ENCODE data around the gene KCNIP1.

KCNIP1 gene

DNA sequence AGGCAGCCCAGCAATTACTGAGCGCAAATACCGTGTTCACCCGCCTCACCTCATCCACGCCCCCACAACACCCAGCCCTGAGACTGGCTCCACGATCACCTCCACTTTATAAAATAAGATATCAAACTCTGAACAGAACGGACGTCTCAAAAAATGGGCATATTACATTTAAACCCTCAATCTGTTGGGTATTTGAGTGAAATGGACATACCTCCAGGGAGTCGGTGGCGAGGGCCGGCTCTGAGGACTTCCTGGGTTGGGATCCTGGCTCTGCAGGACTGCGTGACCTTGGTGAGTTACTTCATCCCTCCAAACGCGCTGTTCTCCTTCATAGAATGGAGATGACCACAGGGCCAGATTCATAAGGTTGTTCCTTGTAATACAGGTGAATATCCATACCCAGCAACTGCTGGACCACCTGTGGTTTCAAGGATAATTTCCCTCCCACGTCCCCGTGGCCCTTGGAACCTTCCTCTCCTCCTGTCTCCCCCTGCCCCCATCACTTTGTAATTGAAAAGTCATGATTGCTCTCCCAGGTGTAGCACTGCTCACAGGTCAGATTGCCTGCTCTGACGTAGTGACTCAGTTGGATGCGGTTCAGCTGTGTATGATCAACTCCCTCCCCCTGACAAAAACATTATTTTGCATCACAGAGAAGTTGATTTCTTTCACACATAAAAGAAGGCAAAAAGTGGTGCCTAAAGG is 135.6 kb downstream of the KCNIP1 start:
- DNase-seq (ENCODE audit: low read depth): no peak
- TF ChIP-seq, protein P1, sequence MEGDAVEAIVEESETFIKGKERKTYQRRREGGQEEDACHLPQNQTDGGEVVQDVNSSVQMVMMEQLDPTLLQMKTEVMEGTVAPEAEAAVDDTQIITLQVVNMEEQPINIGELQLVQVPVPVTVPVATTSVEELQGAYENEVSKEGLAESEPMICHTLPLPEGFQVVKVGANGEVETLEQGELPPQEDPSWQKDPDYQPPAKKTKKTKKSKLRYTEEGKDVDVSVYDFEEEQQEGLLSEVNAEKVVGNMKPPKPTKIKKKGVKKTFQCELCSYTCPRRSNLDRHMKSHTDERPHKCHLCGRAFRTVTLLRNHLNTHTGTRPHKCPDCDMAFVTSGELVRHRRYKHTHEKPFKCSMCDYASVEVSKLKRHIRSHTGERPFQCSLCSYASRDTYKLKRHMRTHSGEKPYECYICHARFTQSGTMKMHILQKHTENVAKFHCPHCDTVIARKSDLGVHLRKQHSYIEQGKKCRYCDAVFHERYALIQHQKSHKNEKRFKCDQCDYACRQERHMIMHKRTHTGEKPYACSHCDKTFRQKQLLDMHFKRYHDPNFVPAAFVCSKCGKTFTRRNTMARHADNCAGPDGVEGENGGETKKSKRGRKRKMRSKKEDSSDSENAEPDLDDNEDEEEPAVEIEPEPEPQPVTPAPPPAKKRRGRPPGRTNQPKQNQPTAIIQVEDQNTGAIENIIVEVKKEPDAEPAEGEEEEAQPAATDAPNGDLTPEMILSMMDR (conservative IDR thresholded peaks at IDR 0.05; ENCODE audit: low read length): no peak
- no peak overlapping the region for H3K4me3 ChIP-seq (ENCODE audit: low read length)

DNA sequence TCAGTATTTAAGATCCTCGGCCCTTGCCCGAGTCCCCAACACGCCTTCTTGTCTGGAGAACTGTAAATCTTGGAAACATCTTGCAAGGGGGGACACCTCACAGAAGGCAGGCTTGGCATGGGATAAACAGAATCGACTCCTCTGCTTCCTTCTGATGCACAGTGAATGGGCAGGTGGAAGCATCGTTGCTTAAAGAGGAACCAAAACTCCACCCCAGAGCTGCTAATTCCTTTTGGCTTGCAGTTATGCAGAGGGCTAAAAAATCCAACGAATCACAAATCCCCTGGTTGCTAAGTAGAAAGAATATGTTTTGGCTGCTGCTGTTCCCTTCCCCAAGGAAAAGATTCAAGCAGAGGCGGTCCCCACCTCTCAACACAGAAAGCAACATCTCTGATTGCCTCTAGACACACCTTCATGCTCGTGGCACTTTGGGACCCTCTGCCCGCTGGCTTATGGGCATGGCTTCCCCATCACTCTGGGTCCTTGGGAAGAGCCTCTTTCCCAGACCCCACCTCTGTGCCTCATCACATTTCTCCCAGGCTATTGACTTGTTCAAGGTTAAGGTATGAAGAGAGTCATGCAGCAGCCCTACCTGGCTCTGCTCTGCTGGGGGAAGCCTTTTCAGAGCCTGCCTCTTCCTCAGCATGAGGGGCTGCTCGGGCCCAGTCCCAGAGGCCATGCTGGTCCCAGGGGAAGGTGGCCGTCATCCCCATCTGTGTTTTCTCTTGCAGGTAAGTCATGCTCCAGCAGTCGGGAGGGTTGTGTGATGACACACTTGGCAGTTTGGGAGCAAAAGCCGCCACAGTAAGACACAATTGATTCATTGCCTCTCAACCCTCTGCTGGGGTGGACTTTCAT is 137.1 kb downstream of the KCNIP1 start:
- TF ChIP-seq, protein P1 (conservative IDR thresholded peaks at IDR 0.05; ENCODE audit: low read length): no peak
- no peak overlapping the region for H3K4me3 ChIP-seq (ENCODE audit: low read length)
- no peak for DNase-seq (ENCODE audit: low read depth)

DNA sequence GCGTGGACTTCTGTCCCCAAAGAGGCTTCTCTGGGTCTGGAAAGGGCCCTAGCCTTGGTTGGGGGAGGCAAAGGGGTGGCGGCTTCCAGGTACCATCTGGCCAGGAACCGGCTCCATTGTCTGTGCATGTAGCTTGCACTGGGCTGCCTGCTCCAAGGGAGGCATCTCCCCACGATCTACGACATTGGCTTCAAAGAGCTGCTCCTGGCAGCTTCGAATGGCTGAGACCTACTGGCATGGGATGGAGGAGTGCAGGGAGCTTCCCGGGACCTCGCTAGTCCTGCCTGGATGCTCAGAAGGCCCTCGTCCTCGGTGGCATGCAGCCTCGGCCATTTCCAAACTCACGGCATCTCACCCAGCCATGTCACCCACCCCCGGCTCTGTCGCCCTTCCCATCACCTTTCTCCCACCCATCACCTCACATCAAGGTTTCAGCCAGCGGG is 137.8 kb downstream of the KCNIP1 start:
- no peak for DNase-seq (ENCODE audit: low read depth)

GRCh38 chr5:170642066-170642735 is 138.4 kb downstream of the KCNIP1 start:
- TF ChIP-seq, protein P1 (conservative IDR thresholded peaks at IDR 0.05; ENCODE audit: low read length): no peak

More for the DNA sequence above, 137.8 kb downstream of the KCNIP1 start:
- TF ChIP-seq, protein P1 (conservative IDR thresholded peaks at IDR 0.05; ENCODE audit: low read length): no peak
- no peak overlapping the region for H3K4me3 ChIP-seq (ENCODE audit: low read length)

GRCh38 chr5:170642776-170643436 is 139.1 kb downstream of the KCNIP1 start:
- TF ChIP-seq, protein P1 (conservative IDR thresholded peaks at IDR 0.05; ENCODE audit: low read length): no peak
- DNase-seq (ENCODE audit: low read depth): no peak
- no peak overlapping the region for H3K4me3 ChIP-seq (ENCODE audit: low read length)

More at GRCh38 chr5:170642066-170642735, 138.4 kb downstream of the KCNIP1 start:
- no peak for DNase-seq (ENCODE audit: low read depth)
- no peak overlapping the region for H3K4me3 ChIP-seq (ENCODE audit: low read length)

GRCh38 chr5:170643591-170643990 is 139.8 kb downstream of the KCNIP1 start:
- H3K4me3 ChIP-seq (ENCODE audit: low read length): no peak overlapping the region
- DNase-seq (ENCODE audit: low read depth): no peak
- TF ChIP-seq, protein P1 (conservative IDR thresholded peaks at IDR 0.05; ENCODE audit: low read length): no peak
